Esophagus squamous epithelium (tissue), 5 donors: Measurements from ENCODE around the gene MYO7B. TPM values are rescaled to one million over a fixed set of nuclear protein-coding genes. Genes with fewer than 3 reads are reported as not detected.

Experiments used
- DNase-seq: peaks from one replicate; lab custom pipeline; 2025; lab: John Stamatoyannopoulos, UW
- H3K27ac ChIP-seq, 4 donors: fragments of 200-600 bp; sonication (generic); one replicate each; pipeline ENCODE4 v1.5.1; 2016 to 2019; ENCODE audit warnings: mild to moderate bottlenecking in 1 of 4
- H3K27me3 ChIP-seq, 4 donors: fragments of 200-600 bp; sonication (generic); 1 replicate in 3 of 4; 2 replicates in 1 of 4; pipeline versions ENCODE4 v1.5.1 to v1.6.0; 2017 to 2021; ENCODE audit warnings: antibody characterized with exemption in 1 of 4
- H3K36me3 ChIP-seq, 3 donors: fragments of 200-600 bp; sonication (generic); one replicate each; pipeline ENCODE4 v1.5.1; 2016 to 2019
- H3K4me1 ChIP-seq, 3 donors: fragments of 200-600 bp; sonication (generic); one replicate each; pipeline ENCODE4 v1.5.1; 2017 to 2019
- H3K4me3 ChIP-seq, 4 donors: fragments of 200-600 bp; sonication (generic); 1 replicate in 3 of 4; 2 replicates in 1 of 4; pipeline ENCODE4 v1.5.1; 2016 to 2019; ENCODE audit warnings: mild to moderate bottlenecking in 2 of 4, moderate library complexity in 1 of 4
- H3K9me3 ChIP-seq, 3 donors: fragments of 200-600 bp; sonication (generic); one replicate each; pipeline ENCODE4 v1.5.1; 2016 to 2019
- POLR2A ChIP-seq, 4 donors: fragments of 450-650 bp; IDR thresholded peaks; one replicate each; pipeline ENCODE4 v1.6.1; 2017; ENCODE audit warnings: antibody characterized with exemption in 4 of 4, mild to moderate bottlenecking in 4 of 4, moderate library complexity in 3 of 4
- WGBS, 2 donors: methylation state at CpG; one replicate each; pipeline ENCODE4 v1.1.5; 2018; 5-methylcytosine and 5-hydroxymethylcytosine counted together
- intact Hi-C: fragments of 100-400 bp; cut with DNase I; formaldehyde crosslinking; loops from one replicate; pipeline ENCODE4 v1.15.0; 2022
- total RNA-seq, 4 donors: library from RNA; depleted of rRNA; stranded (reverse); fragments of >200 nt; gene quantifications; one replicate each; pipeline ENCODE4 v1.1.0, GENCODE V29; 2016
- TF ChIP-seq, protein P1 (sequence below), 6 experiments: fragments of 450-650 bp in 4 of 6; fragments of 200-600 bp in 2 of 6; sonication (generic) in 2 of 6; IDR thresholded peaks; one replicate each; pipeline ENCODE4 v1.5.1; 2016 to 2019; ENCODE audit warnings: antibody characterized with exemption in 6 of 6, mild to moderate bottlenecking in 4 of 6, moderate library complexity in 4 of 6
- donor health status: DM: yes; HTN: yes; CAD: no.

Gene MYO7B
- total RNA-seq, 4 donors from 2014 or later = 0.19 TPM; not detected in 3

- H3K27ac ChIP-seq = no peak overlapping the region
- no peak overlapping the region for H3K4me3 ChIP-seq
- no peaks in the 10 kb centered on the region for H3K9me3 ChIP-seq
- peaks cover 0 to 12% (median 6%) of the 10 kb centered on the region in 3 donors for H3K4me1 ChIP-seq
- intact Hi-C loops = no loop called here
- DNase-seq = no peak
- no peaks in the 10 kb centered on the region for H3K36me3 ChIP-seq
- TF ChIP-seq, protein P1, sequence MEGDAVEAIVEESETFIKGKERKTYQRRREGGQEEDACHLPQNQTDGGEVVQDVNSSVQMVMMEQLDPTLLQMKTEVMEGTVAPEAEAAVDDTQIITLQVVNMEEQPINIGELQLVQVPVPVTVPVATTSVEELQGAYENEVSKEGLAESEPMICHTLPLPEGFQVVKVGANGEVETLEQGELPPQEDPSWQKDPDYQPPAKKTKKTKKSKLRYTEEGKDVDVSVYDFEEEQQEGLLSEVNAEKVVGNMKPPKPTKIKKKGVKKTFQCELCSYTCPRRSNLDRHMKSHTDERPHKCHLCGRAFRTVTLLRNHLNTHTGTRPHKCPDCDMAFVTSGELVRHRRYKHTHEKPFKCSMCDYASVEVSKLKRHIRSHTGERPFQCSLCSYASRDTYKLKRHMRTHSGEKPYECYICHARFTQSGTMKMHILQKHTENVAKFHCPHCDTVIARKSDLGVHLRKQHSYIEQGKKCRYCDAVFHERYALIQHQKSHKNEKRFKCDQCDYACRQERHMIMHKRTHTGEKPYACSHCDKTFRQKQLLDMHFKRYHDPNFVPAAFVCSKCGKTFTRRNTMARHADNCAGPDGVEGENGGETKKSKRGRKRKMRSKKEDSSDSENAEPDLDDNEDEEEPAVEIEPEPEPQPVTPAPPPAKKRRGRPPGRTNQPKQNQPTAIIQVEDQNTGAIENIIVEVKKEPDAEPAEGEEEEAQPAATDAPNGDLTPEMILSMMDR (IDR thresholded peaks at IDR 0.05) = no peak
- no peak for TF ChIP-seq POLR2A (IDR thresholded peaks at IDR 0.05)
- no peaks in the 10 kb centered on the region for H3K27me3 ChIP-seq
- 46 to 52% methylated on average over 6 to 11 of the region's 11 CpGs for WGBS, 2 donors
Measured at GRCh38 chr2:127575941-127576432, 40.5 kb downstream of the MYO7B start.

- H3K27me3 ChIP-seq = no peaks in the 10 kb centered on the region
- H3K27ac ChIP-seq = no peak overlapping the region
- peaks cover 0 to 12% (median 6%) of the 10 kb centered on the region in 3 donors for H3K4me1 ChIP-seq
- no peak for DNase-seq
- H3K9me3 ChIP-seq = no peaks in the 10 kb centered on the region
- H3K4me3 ChIP-seq = no peak overlapping the region
- intact Hi-C loops = no loop called here
- TF ChIP-seq POLR2A (IDR thresholded peaks at IDR 0.05) = no peak
- WGBS, 2 donors = 82 to 85% methylated on average over 15 to 16 of the region's 26 CpGs
- H3K36me3 ChIP-seq = no peaks in the 10 kb centered on the region
Measured at GRCh38 chr2:127576433-127577207, 41.1 kb downstream of the MYO7B start.

- intact Hi-C loops = no loop called here
- Histone ChIP-seq H3K27ac (no peak overlapping the region), H3K27me3 (no peaks in the 10 kb centered on the region), H3K4me1 (peaks cover 0 to 12% (median 6%) of the 10 kb centered on the region in 3 donors), H3K9me3 (no peaks in the 10 kb centered on the region), H3K4me3 (no peak overlapping the region), H3K36me3 (no peaks in the 10 kb centered on the region)
- no peak for DNase-seq
- TF ChIP-seq, protein P1 (IDR thresholded peaks at IDR 0.05) = no peak
- TF ChIP-seq POLR2A (IDR thresholded peaks at IDR 0.05) = no peak
- 94 to 100% methylated on average over 2 of the region's 2 CpGs for WGBS, 2 donors
Measured at GRCh38 chr2:127577208-127577475, 41.7 kb downstream of the MYO7B start.

GRCh38 chr2:127577503-127577902 lies 42.0 kb downstream of the MYO7B start:
- Histone ChIP-seq H3K36me3 (no peaks in the 10 kb centered on the region), H3K9me3 (no peaks in the 10 kb centered on the region), H3K27me3 (no peaks in the 10 kb centered on the region), H3K27ac (no peak overlapping the region), H3K4me3 (no peak overlapping the region), H3K4me1 (peaks cover 0 to 12% (median 6%) of the 10 kb centered on the region in 3 donors)
- 74 to 90% methylated on average over 3 to 6 of the region's 12 CpGs for WGBS, 2 donors
- intact Hi-C loops = no loop called here
- no peak for TF ChIP-seq POLR2A (IDR thresholded peaks at IDR 0.05)
- TF ChIP-seq, protein P1 (IDR thresholded peaks at IDR 0.05) = no peak
- DNase-seq = no peak

DNA sequence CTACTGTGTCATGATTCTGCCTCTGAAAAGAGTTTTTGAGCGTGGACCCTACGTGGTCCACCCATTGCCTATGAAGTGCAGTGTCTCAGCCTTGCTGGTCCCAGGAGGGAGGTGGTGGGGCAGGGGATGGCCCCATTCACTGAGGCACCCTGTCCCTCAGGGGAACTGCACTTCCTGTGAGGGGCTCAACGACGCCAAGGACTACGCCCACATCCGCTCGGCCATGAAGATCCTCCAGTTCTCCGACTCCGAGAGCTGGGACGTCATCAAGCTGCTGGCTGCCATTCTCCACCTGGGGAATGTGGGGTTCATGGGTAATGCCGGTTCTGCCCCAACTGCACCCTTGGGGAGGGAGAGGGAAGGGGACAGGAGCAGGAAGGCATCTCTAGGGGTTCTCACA lies 42.5 kb downstream of the MYO7B start:
- DNase-seq = no peak
- Histone ChIP-seq H3K36me3 (no peaks in the 10 kb centered on the region), H3K9me3 (no peaks in the 10 kb centered on the region), H3K4me3 (no peak overlapping the region), H3K4me1 (peaks cover 0 to 12% (median 6%) of the 10 kb centered on the region in 3 donors), H3K27me3 (no peaks in the 10 kb centered on the region), H3K27ac (no peak overlapping the region)
- TF ChIP-seq, protein P1 (IDR thresholded peaks at IDR 0.05) = no peak
- TF ChIP-seq POLR2A (IDR thresholded peaks at IDR 0.05) = no peak
- intact Hi-C loops = no loop called here
- 87 to 100% methylated on average over 3 to 10 of the region's 11 CpGs for WGBS, 2 donors
